ENCODE measurements around the gene ANKH. TPM values are rescaled to one million over a fixed set of nuclear protein-coding genes. Genes with fewer than 3 reads are reported as not detected.

Gene ANKH
- total RNA-seq, 2 donors from 2014 or later, result 76.5 to 106 TPM

- Histone ChIP-seq H3K4me3 (no peak overlapping the region), H3K27me3 (replicated peaks; ENCODE audit: insufficient read depth) (no peaks in the 10 kb centered on the region), H3K9me3 (no peaks in the 10 kb centered on the region), H3K4me1 (replicated peaks) (peaks cover 14% of the 10 kb centered on the region), H3K27ac (peak overlapping the region in 1 of 2 donors; percentile 17), H3K36me3 (no peaks in the 10 kb centered on the region)
- DNase-seq (ENCODE audit: low spot score), result no peak
- intact Hi-C loops (cut with DNase I), result no loop called here
- whole genome bisulfite sequencing, result 20% methylated on average over 2 of the region's 2 CpGs
- no peak for TF ChIP-seq POLR2A (IDR thresholded peaks at IDR 0.05)
- no peak for TF ChIP-seq CTCF (IDR thresholded peaks at IDR 0.05)
- no peak for TF ChIP-seq POLR2AphosphoS5 (IDR thresholded peaks at IDR 0.05)
These were observed 200.2 kb downstream of the ANKH start for GRCh38 chr5:14671414-14671813.

DNA sequence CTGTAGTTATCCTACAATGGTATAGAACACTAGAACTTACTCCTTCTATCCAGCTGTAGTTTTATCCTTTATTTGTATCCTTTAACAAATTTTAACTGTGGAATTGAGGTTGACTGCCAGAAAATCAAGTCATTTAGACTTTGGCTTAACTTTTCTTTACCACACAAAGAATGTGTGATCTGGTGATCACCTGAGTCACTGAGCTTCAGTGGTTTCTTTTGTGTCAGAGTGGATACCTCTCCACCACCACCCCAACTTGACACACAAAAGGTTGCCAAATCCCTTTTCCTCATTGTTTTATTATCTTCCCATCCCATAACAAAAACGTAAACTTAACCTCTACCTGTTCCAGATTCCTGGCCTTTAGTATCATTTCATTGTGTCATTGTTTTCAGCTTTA is 201.6 kb downstream of the ANKH start:
- 50% methylated on average over 1 of the region's 1 CpG for WGBS
- Histone ChIP-seq H3K4me3 (no peak overlapping the region), H3K36me3 (no peaks in the 10 kb centered on the region), H3K27me3 (replicated peaks; ENCODE audit: insufficient read depth) (no peaks in the 10 kb centered on the region), H3K4me1 (replicated peaks) (peaks cover 14% of the 10 kb centered on the region), H3K27ac (no peak overlapping the region), H3K9me3 (no peaks in the 10 kb centered on the region)
- intact Hi-C loops (cut with DNase I), result loop anchor here (10.0 kb wide), 1 partner anchor 685 kb away; no protein-coding TSS in a partner anchor
- no peak for DNase-seq (ENCODE audit: low spot score)
- TF ChIP-seq CTCF (IDR thresholded peaks at IDR 0.05) (no peak), POLR2A (IDR thresholded peaks at IDR 0.05) (no peak), POLR2AphosphoS5 (IDR thresholded peaks at IDR 0.05) (no peak)

- DNase-seq (ENCODE audit: low spot score), result no peak
- intact Hi-C loops (cut with DNase I), result loop anchor here (10.0 kb wide), 1 partner anchor 685 kb away; no protein-coding TSS in a partner anchor
- Histone ChIP-seq H3K9me3 (no peaks in the 10 kb centered on the region), H3K27me3 (replicated peaks; ENCODE audit: insufficient read depth) (no peaks in the 10 kb centered on the region), H3K4me3 (no peak overlapping the region), H3K27ac (no peak overlapping the region), H3K36me3 (no peaks in the 10 kb centered on the region), H3K4me1 (replicated peaks) (peaks cover 14% of the 10 kb centered on the region)
- TF ChIP-seq CTCF (IDR thresholded peaks at IDR 0.05), result no peak
- no peak for TF ChIP-seq POLR2AphosphoS5 (IDR thresholded peaks at IDR 0.05)
- TF ChIP-seq POLR2A (IDR thresholded peaks at IDR 0.05), result no peak
- 92% methylated on average over 5 of the region's 5 CpGs for WGBS
These were observed 202.2 kb downstream of the ANKH start for GRCh38 chr5:14669415-14669814.

DNA sequence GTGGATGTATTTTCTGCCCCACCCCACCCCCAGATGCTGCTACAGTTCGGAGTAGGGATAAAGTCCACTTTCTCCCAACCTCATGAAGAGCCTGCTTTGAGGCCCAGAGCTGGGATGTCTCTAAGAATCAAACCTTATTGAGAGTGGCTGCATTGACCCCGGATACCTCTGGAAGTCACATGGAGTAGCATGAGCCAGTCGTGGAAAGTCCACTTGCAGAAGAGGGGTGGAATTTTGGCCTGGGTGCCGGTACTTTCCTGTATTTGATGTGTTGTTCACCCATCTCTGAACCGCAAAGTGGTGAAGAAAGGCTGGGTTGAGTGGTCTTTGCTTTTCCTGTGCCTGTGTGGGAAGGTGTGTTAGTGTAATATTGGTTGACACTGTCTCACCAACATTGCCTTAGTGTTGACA is 203.4 kb downstream of the ANKH start:
- Histone ChIP-seq H3K27me3 (replicated peaks; ENCODE audit: insufficient read depth) (no peaks in the 10 kb centered on the region), H3K4me3 (no peak overlapping the region), H3K9me3 (no peaks in the 10 kb centered on the region), H3K4me1 (replicated peaks) (peaks cover 14% of the 10 kb centered on the region), H3K27ac (peak overlapping the region; percentile 12 to 93), H3K36me3 (no peaks in the 10 kb centered on the region)
- TF ChIP-seq CTCF (IDR thresholded peaks at IDR 0.05) (no peak), POLR2AphosphoS5 (IDR thresholded peaks at IDR 0.05) (no peak), POLR2A (IDR thresholded peaks at IDR 0.05) (no peak)
- intact Hi-C loops (cut with DNase I), result loop anchor here (10.0 kb wide), 1 partner anchor 683 kb away; no protein-coding TSS in a partner anchor
- no peak for DNase-seq (ENCODE audit: low spot score)
- WGBS, result 79% methylated on average over 5 of the region's 5 CpGs

GRCh38 chr5:14667770-14668169 is 203.8 kb downstream of the ANKH start:
- intact Hi-C loops (cut with DNase I), result loop anchor here (10.0 kb wide), 1 partner anchor 683 kb away; no protein-coding TSS in a partner anchor
- no peak for DNase-seq (ENCODE audit: low spot score)
- no peaks in the 10 kb centered on the region for H3K9me3 ChIP-seq
- H3K36me3 ChIP-seq, result no peaks in the 10 kb centered on the region
- peak overlapping the region; percentile 12 to 93 for H3K27ac ChIP-seq
- H3K4me3 ChIP-seq, result no peak overlapping the region
- TF ChIP-seq POLR2AphosphoS5 (IDR thresholded peaks at IDR 0.05) (no peak), CTCF (IDR thresholded peaks at IDR 0.05) (no peak), POLR2A (IDR thresholded peaks at IDR 0.05) (no peak)
- WGBS, result 94% methylated on average over 1 of the region's 1 CpG
- peaks cover 17% of the 10 kb centered on the region for H3K4me1 ChIP-seq (replicated peaks)
- no peaks in the 10 kb centered on the region for H3K27me3 ChIP-seq (replicated peaks; ENCODE audit: insufficient read depth)

Data from prostate gland (tissue), 2 donors.